ENCODE results near the gene BPTF.
"Not testable (repeated sequence)": the region's sequence is repeated elsewhere in the genome, so short reads cannot be mapped to it uniquely, and the experiment has no call there.

Gene BPTF

DNA sequence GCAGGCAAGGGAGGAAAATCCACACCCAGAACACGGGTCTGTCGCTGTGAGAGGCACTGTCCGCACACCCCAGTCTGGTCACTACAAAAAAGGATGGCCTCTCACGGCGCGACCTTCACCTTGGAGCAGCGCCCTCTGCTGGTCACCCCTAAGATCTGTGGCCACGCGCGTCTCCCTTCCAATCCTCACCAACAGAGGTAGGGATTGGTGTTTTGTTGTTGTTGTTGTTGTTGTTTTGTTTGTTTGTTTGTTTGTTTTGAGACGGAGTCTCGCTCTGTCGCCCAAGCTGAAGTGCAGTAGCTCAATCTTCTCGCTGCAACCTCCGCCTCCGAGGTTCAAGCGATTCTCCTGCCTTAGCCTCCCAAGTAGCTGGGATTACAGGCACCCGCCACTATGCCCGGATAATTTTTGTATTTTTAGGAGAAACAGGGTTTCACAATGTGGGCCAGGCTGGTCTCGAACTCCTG lies 185.9 kb downstream of the BPTF start:
- DNase-seq (ENCODE audit: low read depth, low spot score), result peak; percentile 45

DNA sequence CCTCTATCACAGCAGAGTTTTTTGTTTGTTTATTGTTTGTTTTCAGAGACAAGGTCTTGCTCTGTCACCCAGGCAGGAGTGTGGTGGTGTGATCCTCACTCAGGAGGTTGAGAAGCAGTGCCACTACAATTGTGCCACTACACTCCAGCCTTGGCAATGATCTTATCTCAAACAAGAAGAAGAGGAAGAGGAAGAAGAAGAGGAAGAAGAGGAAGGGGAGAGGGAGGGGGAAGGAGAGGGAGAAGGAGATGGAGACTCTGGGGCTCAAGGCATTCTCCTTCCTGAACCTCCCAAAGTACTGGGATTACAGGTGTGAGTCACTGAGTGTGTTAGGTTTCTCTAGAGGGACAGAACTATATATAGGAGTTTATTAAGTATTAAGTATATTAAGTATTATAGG lies 188.1 kb downstream of the BPTF start:
- no peak for DNase-seq (ENCODE audit: low read depth, low spot score)

DNA sequence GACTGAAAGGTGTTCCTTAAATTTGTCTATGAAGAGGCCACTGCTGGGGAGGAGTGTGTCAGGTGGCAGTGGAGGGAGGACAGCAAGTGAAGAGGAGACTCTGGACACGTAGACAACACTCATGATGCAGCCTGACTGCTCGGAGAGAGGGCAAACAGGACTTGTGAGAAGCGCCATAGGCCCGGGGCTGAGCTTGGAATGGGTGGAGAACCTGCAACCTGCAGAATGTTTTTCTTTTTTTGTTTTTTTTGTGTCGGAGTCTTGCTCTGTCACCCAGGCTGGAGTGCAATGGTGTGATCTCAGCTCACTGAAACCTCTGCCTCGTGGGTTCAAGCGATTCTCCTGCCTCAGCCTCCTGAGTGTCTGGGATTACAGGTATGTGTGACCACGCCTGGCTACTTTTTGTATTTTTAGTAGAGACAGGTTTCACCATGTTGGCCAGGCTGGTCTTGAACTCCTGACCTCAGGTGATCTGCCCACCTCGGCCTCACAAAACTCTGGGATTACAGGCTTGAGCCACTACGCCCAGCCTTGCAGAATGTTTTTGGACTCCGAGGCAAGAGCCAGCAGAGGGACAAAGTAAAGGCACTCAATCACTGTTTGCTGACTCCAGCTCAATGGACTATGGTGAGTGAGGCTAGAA lies 189.9 kb downstream of the BPTF start:
- DNase-seq (ENCODE audit: low read depth, low spot score), result no peak

DNA sequence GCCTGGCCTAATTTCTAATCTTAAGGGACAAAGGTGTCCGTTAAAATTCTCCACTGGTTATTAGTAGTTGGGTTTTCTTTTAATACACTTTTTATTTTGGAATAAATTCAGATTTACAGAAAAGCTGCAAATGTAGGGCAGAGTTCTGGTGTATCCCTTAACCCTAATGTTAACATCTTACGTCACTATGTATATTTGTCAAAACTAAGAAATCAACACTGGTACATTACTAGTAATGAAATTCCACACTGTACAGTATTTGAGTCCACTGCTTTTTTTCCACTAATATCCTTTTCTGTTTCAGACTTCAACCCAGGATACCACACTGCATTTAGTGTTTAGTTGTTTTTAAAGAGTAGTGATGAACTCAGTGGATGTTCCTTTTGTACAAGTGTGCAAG lies 191.5 kb downstream of the BPTF start:
- no peak for DNase-seq (ENCODE audit: low read depth, low spot score)

DNA sequence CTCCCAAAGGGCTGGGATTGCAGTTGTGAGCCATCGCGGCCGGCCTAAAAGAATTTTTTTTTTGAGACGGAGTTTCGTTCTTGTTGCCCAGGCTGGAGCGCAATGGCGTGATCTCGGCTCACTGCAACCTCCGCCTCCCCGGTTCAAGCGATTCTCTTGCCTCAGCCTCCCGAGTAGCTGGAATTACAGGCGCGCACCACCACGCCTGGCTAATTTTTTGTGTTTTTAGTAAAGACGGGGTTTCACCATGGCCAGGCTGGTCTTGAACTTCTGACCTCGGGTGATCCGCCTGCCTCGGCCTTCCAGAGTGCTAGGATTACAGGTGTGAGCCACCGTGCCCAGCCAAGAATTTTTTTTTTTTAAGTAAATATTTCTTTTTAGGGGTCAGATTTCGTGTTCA lies 193.2 kb downstream of the BPTF start:
- not testable (repeated sequence) for DNase-seq (ENCODE audit: low read depth, low spot score)

DNA sequence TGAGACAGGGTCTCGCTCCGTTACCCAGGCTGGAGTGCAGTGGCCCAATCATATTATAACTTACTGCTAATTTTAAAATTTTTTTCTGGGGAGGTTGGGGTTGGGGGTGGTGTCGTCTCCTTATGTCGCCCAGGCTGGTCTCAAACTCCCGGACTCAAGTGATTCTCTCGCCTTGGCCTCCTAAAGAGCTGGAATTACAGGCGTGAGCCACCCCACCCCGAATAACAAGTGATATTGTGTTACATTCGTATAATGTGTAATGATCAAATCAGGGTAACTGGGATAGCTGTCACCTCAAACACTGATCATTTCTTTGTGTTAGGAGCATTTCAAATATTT lies 194.0 kb downstream of the BPTF start:
- no peak for DNase-seq (ENCODE audit: low read depth, low spot score)

DNA sequence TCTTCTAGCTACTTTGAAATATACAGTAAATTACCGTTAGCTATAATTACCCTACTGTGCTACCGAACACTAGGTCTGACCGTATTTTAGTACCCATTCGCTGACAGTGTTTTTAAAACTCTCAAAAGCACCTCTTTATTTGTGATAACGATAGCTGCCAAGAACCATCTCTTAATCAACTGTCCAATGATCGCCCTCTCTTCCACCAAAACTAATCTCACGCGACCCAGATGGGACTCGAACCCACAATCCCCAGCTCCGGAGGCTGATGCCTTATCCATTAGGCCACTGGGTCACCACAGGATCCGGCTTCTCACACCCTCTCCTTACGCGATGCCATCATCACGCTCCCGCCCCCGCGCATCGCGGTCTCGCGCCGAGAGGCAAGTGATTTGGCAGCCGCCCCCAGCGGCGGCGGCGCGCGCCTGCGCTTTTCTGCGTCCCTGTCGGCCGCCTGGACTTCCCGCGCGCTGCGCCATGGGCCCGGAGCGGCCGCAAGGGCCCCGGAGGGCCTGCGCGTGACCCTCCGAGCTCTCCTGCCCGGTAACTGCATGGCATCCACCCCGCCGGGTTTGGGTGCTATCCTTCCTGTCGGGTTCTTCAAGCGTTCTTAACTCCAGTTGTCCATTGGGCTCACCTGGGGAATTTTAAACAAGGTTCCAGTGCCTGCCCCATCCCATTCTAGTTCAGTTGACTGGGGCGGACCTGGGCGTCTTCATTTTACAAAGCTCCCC lies 194.5 kb downstream of the BPTF start:
- DNase-seq (ENCODE audit: low read depth, low spot score), result peak; percentile 97

DNA sequence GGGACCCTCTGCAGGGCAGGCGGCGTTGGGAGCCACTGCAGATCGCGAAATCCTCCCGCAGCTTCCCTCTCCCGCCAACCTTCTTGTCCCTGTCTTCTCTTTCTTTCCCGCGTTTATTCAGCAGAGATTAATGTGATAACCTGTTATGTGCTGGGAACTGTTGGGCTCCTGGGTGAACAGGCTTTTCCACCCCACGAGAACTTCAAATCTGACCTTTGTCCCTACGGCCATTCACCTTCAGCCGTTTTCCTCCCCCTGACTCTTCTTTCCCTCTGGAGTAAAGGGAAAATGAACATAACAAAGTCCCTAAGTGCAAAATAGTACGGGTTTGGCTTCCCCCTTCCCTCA lies 195.1 kb downstream of the BPTF start:
- no peak for DNase-seq (ENCODE audit: low read depth, low spot score)

DNA sequence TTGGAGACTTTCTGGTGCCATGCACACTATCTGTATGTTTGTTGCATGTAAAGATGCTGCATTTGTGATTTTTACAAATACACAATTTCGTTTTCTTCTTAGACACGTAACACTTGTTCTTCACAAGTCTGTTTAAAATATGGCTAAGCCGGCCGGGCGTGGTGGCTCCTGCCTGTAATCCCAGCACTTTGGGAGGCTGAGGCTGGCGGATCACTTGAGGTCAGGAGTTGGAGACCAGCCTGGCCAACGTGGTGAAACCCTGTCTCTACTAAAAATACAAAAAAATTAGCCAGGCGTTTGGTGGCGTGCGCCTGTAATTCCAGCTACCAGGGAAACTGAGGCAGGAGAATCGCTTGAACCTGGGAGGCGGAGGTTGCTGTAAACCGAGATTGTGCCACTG lies 195.5 kb downstream of the BPTF start:
- DNase-seq (ENCODE audit: low read depth, low spot score), result not testable (repeated sequence)

DNA sequence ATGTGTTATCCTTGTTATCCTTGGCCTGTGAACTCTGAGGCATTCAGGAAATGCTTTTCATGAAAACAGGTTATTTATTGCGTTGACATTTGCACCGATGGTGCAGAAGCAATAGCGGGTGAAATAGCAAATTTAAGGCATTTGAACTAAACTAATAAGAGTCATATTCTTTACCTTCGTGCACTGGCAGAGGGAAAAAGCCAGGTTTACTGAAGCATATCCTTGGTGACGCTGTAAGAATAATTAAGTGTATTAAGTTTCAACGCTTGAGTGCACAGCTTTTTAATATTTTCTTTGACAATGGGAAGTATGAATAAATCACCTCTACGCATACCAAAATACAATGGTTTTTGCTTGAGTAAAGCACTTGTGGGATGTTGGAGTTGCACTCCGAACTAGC lies 196.7 kb downstream of the BPTF start:
- DNase-seq (ENCODE audit: low read depth, low spot score), result no peak

DNA sequence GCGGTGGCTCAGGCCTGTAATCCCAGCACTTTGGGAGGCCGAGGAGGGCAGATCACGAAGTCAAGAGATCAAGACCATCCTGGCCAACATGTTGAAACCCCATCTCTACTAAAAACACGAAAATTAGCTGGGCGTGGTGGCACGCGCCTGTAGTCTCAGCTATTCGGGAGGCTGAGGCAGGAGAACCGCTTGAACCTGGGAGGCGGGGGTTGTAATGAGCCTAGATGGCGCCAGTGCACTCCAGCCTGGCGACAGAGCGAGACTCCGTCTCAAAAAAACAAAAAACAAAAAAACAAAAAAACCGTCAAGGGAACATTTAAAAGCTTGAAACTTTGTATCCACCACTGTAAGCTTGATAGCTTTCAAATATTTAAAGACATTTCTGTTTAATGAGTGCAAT lies 197.2 kb downstream of the BPTF start:
- DNase-seq (ENCODE audit: low read depth, low spot score), result not testable (repeated sequence)

DNA sequence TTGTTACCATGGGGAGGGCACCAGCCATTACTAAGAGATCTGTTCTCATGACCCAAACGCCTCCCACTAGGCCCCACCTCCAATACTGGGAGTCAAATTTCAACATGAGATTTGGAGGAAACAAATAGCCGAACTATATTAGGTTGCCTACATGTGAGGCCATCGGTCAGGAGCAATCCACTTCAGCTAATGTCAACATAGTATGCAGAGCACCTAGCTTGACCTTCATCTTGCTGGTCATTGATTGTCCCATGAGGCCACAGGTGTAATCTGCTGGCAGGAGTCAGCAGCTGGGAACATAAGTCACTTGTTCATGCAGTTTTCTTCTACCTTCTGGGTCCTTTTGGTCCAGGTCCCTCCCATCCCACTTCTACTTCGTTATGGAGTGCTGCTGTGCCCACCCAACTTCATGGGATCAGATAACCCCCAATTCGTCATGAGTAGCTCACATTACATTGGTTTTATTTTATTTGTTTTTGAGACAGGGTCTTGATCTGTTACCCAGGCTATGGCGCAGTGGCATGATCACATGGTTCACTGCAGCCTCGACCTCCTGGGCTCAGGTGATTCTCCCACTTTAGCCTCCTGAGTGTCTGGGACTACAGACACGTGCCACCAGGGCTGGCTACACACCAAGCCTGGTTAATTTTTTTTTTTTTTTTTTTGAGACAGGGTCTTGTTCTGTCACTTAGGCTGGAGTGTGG lies 204.4 kb downstream of the BPTF start:
- no peak for DNase-seq (ENCODE audit: low read depth, low spot score)
